Measurements from ENCODE around the gene RNF144A.

Gene RNF144A

GRCh38 chr2:6970551-6970950 lies 53.3 kb downstream of the RNF144A start:
- no peak for DNase-seq

GRCh38 chr2:6970976-6971480 lies 53.8 kb downstream of the RNF144A start:
- DNase-seq: no peak

- no peak for DNase-seq
Observed at GRCh38 chr2:6971502-6971901, 54.3 kb downstream of the RNF144A start.

GRCh38 chr2:6972067-6972710 lies 55.0 kb downstream of the RNF144A start:
- DNase-seq: peak in 11 of 56 donors; percentile 23 to 75 (median 53)

- peak in 8 of 56 donors; percentile 9 to 53 (median 36) for DNase-seq
Observed at GRCh38 chr2:6973895-6974545, 56.8 kb downstream of the RNF144A start.

GRCh38 chr2:6975988-6976387 lies 58.8 kb downstream of the RNF144A start:
- no peak for DNase-seq

GRCh38 chr2:6977113-6977741 lies 60.0 kb downstream of the RNF144A start:
- DNase-seq: peak in 34 of 56 donors; percentile 17 to 73 (median 40)

- no peak for DNase-seq
Observed at GRCh38 chr2:6977786-6978185, 60.6 kb downstream of the RNF144A start.

- no peak for DNase-seq
Observed at GRCh38 chr2:6978991-6979390, 61.8 kb downstream of the RNF144A start.

GRCh38 chr2:6982449-6982848 lies 65.2 kb downstream of the RNF144A start:
- no peak for DNase-seq

GRCh38 chr2:6982934-6983589 lies 65.8 kb downstream of the RNF144A start:
- DNase-seq: peak in 2 of 56 donors; percentile 27 to 50

- DNase-seq: peak in 17 of 56 donors; percentile 13 to 52 (median 32)
Observed at GRCh38 chr2:6986301-6986911, 69.2 kb downstream of the RNF144A start.

- peak in 29 of 56 donors; percentile 22 to 75 (median 45) for DNase-seq
Observed at GRCh38 chr2:6986912-6987361, 69.7 kb downstream of the RNF144A start.

- no peak for DNase-seq
Observed at GRCh38 chr2:6990871-6991270, 73.7 kb downstream of the RNF144A start.

- DNase-seq: no peak
Observed at GRCh38 chr2:6992794-6993228, 75.6 kb downstream of the RNF144A start.

- DNase-seq: peak in 51 of 56 donors; percentile 11 to 84 (median 65)
Observed at GRCh38 chr2:6993229-6993640, 76.0 kb downstream of the RNF144A start.

GRCh38 chr2:6993936-6994335 lies 76.7 kb downstream of the RNF144A start:
- DNase-seq: peak in 4 of 56 donors; percentile 12 to 46 (median 40)

- DNase-seq: peak in 2 of 56 donors; percentile 26 to 36
Observed at GRCh38 chr2:6994536-6995128, 77.4 kb downstream of the RNF144A start.

GRCh38 chr2:6995391-6996097 lies 78.3 kb downstream of the RNF144A start:
- DNase-seq: no peak

Measured in nucleus accumbens (tissue), 56 donors.